OCI-LY3 (cell line): ENCODE measurements around the gene AQP10.

Experiments used
- H2AFZ ChIP-seq: fragments of 200-600, 300-600 bp; shearing (Covaris generic); 2 replicates; pipeline ENCODE4 v1.6.0; 2014; ENCODE audit warnings: antibody characterized with exemption, low read depth, low read length
- H3K27ac ChIP-seq: fragments of 200-600, 300-600 bp; sonication (generic); 2 replicates; pipeline ENCODE4 v1.5.1; 2014; ENCODE audit warnings: mild to moderate bottlenecking, low read length, moderate library complexity, mixed read lengths
- H3K27me3 ChIP-seq: fragments of 200-600, 300-600 bp; sonication (generic); 2 replicates; pipeline ENCODE4 v1.6.1; 2014; ENCODE audit warnings: low read depth, low read length, mixed read lengths
- H3K36me3 ChIP-seq: fragments of 200-600, 300-600 bp; sonication (generic); replicated peaks from 2 replicates; pipeline ENCODE3; 2014; ENCODE audit warnings: low read depth, low read length, mixed read lengths
- H3K4me1 ChIP-seq: fragments of 300-600, 200-600 bp; sonication (generic); 2 replicates; pipeline ENCODE4 v1.6.1; 2014; ENCODE audit warnings: low read length, mixed read lengths
- H3K4me2 ChIP-seq: fragments of 200-600, 300-600 bp; sonication (generic); 2 replicates; pipeline ENCODE4 v1.6.1; 2014; ENCODE audit warnings: low read length, mixed read lengths
- H3K4me3 ChIP-seq: fragments of 300-600, 200-600 bp; sonication (generic); 2 replicates; pipeline ENCODE4 v1.5.1; 2014; ENCODE audit warnings: antibody characterized with exemption, mild to moderate bottlenecking, low read length, moderate library complexity
- H3K79me2 ChIP-seq: fragments of 300-600, 200-600 bp; shearing (Covaris generic); 2 replicates; pipeline ENCODE4 v1.6.1; 2014; ENCODE audit warnings: mild to moderate bottlenecking, low read length, mixed read lengths
- H3K9ac ChIP-seq: fragments of 300-600, 200-600 bp; shearing (Covaris generic); 2 replicates; pipeline ENCODE4 v1.6.0; 2014; ENCODE audit warnings: mild to moderate bottlenecking, low read length, moderate library complexity
- H3K9me3 ChIP-seq: fragments of 200-600, 300-600 bp; shearing (Covaris generic); 2 replicates; pipeline ENCODE4 v1.6.1; 2014; ENCODE audit warnings: low read length, mixed read lengths; ENCODE audit not compliant: insufficient read depth
- H4K20me1 ChIP-seq: fragments of 200-600, 300-600 bp; sonication (generic); 2 replicates; pipeline ENCODE4 v1.6.1; 2016; ENCODE audit warnings: low read length, mixed read lengths; ENCODE audit not compliant: insufficient read depth
- EZH2phosphoT487 ChIP-seq: fragments of 200-600 bp; shearing (Covaris generic); IDR thresholded peaks from 2 replicates; pipeline ENCODE4 v1.6.1; 2018; ENCODE audit warnings: antibody characterized with exemption, mixed run types, low read depth
- TF ChIP-seq, protein P1 (sequence below): fragments of 200-600, 300-600 bp; sonication (generic); IDR thresholded peaks from 2 replicates; pipeline ENCODE4 v1.5.1; 2014; ENCODE audit warnings: antibody characterized with exemption, low read length, low read depth

The AQP10 gene

DNA sequence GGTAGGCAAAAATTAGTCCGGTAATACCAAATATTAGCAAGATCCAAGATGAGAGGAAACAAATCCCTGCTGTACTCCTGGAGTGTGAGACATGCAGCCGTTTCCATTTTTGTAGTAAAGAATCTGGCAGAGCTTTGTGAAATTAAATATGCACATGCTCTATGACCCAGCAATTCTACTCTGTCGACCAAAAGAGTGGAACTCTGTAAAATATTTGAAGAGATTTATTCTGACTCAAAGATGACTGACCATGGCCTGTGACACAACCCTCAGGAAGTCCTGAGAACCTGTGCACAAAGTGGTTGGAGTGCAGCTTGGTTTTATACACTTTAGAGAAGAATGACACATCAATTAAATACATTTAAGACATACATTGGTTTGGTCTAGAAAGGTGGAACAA, 32.2 kb upstream of the AQP10 start:
- no peak for TF ChIP-seq EZH2phosphoT487
- TF ChIP-seq, protein P1, sequence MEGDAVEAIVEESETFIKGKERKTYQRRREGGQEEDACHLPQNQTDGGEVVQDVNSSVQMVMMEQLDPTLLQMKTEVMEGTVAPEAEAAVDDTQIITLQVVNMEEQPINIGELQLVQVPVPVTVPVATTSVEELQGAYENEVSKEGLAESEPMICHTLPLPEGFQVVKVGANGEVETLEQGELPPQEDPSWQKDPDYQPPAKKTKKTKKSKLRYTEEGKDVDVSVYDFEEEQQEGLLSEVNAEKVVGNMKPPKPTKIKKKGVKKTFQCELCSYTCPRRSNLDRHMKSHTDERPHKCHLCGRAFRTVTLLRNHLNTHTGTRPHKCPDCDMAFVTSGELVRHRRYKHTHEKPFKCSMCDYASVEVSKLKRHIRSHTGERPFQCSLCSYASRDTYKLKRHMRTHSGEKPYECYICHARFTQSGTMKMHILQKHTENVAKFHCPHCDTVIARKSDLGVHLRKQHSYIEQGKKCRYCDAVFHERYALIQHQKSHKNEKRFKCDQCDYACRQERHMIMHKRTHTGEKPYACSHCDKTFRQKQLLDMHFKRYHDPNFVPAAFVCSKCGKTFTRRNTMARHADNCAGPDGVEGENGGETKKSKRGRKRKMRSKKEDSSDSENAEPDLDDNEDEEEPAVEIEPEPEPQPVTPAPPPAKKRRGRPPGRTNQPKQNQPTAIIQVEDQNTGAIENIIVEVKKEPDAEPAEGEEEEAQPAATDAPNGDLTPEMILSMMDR = no peak
- H3K36me3 ChIP-seq = no peaks in the 10 kb centered on the region
- no peak overlapping the region for H3K4me3 ChIP-seq
- H3K79me2 ChIP-seq = no peaks in the 10 kb centered on the region
- no peak overlapping the region for H3K4me2 ChIP-seq
- no peak overlapping the region for H2AFZ ChIP-seq
- H3K27me3 ChIP-seq = peaks cover 5% of the 10 kb centered on the region; the same call in 1 of the 2 replicates
- no peaks in the 10 kb centered on the region for H3K4me1 ChIP-seq
- no peak overlapping the region for H3K27ac ChIP-seq
- peaks cover 2% of the 10 kb centered on the region; the same call in 1 of the 2 replicates for H3K9me3 ChIP-seq
- no peaks in the 10 kb centered on the region for H4K20me1 ChIP-seq
- H3K9ac ChIP-seq = no peak overlapping the region

DNA sequence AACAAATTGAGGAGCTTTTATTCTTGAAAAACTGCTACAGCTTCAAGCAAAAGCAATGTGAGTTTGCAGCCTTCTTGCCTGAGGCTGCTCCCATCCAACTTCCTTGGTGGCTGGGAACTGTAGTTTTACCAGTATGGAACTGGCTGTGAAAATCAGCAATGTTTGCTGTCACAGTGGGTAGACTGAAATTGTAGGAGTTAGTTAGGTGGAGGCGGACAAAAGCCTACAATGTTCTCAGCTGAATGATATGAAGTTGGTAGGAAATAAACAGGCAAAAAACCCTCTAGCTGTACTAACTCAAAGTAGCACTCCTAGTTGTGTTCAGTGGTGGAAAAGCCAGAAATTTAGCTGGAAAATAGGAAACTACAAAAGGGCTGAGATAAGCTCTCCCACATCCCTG, 30.0 kb upstream of the AQP10 start:
- Histone ChIP-seq H3K27me3 (peaks cover 5% of the 10 kb centered on the region; the same call in 1 of the 2 replicates), H2AFZ (no peak overlapping the region), H3K4me2 (no peak overlapping the region), H3K4me1 (no peaks in the 10 kb centered on the region), H3K36me3 (peaks cover 2% of the 10 kb centered on the region), H3K9me3 (peaks cover 17% of the 10 kb centered on the region), H4K20me1 (no peaks in the 10 kb centered on the region), H3K4me3 (no peak overlapping the region), H3K79me2 (no peaks in the 10 kb centered on the region), H3K9ac (no peak overlapping the region), H3K27ac (no peak overlapping the region)
- no peak for TF ChIP-seq EZH2phosphoT487
- TF ChIP-seq, protein P1 = no peak

DNA sequence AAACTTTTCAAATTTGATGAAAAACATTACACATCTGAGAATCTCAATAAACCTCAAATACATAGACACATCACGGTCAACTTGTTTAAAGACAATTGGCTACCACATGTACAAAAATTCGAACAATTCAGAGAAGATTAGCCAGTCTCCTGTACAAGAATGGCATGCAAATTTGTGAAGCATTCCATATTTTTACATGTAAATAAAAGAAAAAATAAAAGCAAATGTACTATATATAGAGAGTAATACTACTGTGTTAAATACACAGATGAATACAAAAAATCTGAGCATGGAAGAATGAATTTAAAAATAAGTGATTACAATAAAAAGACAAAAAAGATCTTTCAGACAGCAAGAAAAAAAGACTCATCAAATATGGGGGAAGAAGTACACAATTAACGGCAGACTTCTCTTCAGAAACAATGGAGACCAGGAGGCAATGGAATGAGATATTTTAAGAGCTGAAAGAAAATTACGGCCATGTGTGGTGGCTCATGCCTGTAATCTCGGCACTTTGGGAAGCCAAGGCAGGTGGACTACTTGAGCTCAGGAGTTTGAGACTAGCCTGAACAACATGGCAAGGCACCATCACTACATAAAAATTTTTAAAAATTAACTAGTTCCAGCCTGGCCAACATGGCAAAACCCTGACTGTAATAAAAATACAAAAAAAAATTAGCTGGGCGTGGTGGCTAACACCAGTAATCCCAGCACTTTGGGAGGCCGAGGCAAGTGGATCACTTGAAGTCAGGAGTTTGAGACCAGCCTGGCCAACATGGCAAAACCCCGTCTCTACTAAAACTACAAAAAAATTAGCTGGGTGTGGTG, 25.3 kb upstream of the AQP10 start:
- TF ChIP-seq, protein P1 = no peak
- TF ChIP-seq EZH2phosphoT487 = no peak
- H3K27me3 ChIP-seq = peaks cover 5% of the 10 kb centered on the region; the same call in 1 of the 2 replicates
- no peak overlapping the region for H3K27ac ChIP-seq
- no peak overlapping the region for H2AFZ ChIP-seq
- H3K9me3 ChIP-seq = peaks cover 18% of the 10 kb centered on the region
- no peaks in the 10 kb centered on the region for H3K4me1 ChIP-seq
- H3K4me3 ChIP-seq = no peak overlapping the region
- peaks cover 2% of the 10 kb centered on the region for H3K36me3 ChIP-seq
- no peak overlapping the region for H3K9ac ChIP-seq
- H4K20me1 ChIP-seq = no peaks in the 10 kb centered on the region
- no peak overlapping the region for H3K4me2 ChIP-seq
- no peaks in the 10 kb centered on the region for H3K79me2 ChIP-seq

DNA sequence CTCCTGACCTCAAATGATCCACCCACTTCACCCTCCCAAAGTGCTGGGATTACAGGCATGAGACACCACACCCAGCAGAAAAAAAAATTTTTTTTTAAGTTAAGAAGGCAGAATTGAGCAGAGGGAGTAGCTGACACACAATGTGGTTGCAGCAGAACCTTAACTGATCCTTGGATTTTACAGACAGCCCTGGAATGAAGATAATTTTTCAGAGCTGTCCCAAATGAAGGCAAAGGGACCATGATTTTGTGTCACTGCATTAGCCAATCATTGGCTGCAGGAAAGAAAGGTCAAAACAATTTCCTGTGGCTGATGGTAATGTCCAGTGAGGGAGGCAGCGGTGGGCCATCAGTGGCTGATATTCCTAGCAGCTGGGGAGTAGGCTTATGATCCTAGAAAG, 19.3 kb upstream of the AQP10 start:
- Histone ChIP-seq H3K9me3 (no peaks in the 10 kb centered on the region), H3K36me3 (no peaks in the 10 kb centered on the region), H3K27me3 (no peaks in the 10 kb centered on the region), H3K79me2 (no peaks in the 10 kb centered on the region), H3K4me3 (no peak overlapping the region), H4K20me1 (no peaks in the 10 kb centered on the region), H2AFZ (no peak overlapping the region), H3K9ac (no peak overlapping the region), H3K4me1 (no peaks in the 10 kb centered on the region), H3K4me2 (no peak overlapping the region), H3K27ac (no peak overlapping the region)
- no peak for TF ChIP-seq EZH2phosphoT487
- TF ChIP-seq, protein P1 = no peak
